Tibial artery (tissue), 4 donors: Measurements from ENCODE around the gene PLXNB1.

Source experiments
- DNase-seq, 2 donors: peaks; one replicate each; pipeline ENCODE4 v3.0.0-alpha.2; 2019
- H3K27ac ChIP-seq, 2 donors: fragments of 200-600 bp; sonication (generic) in 1 of 2; 1 replicate in 1 of 2; 2 replicates in 1 of 2; pipeline ENCODE4 v1.5.1; 2018 to 2019; ENCODE audit warnings: mild to moderate bottlenecking in 1 of 2
- H3K27me3 ChIP-seq, 2 donors: fragments of 200-600 bp; sonication (generic) in 1 of 2; one replicate each; pipeline versions ENCODE4 v1.5.1 to v1.6.0; 2016 to 2019
- H3K36me3 ChIP-seq, 3 donors: fragments of 200-600 bp; sonication (generic) in 2 of 3; one replicate each; pipeline ENCODE4 v1.5.1; 2016 to 2019; ENCODE audit warnings: mild to moderate bottlenecking in 2 of 3
- H3K4me1 ChIP-seq, 4 donors: fragments of 200-600 bp; sonication (generic) in 2 of 4; 1 replicate in 3 of 4; 2 replicates in 1 of 4; pipeline ENCODE4 v1.5.1; 2016 to 2019
- H3K4me3 ChIP-seq, 2 donors: fragments of 200-600 bp; sonication (generic) in 1 of 2; 1 replicate in 1 of 2; 2 replicates in 1 of 2; pipeline ENCODE4 v1.5.1; 2018 to 2019; ENCODE audit warnings: mild to moderate bottlenecking in 2 of 2
- H3K9me3 ChIP-seq, 3 donors: fragments of 200-600 bp; sonication (generic) in 1 of 3; one replicate each; pipeline ENCODE4 v1.5.1; 2016 to 2019
- CTCF ChIP-seq, 2 experiments: fragments of 200-600 bp in 1 of 2; fragments of 450-650 bp in 1 of 2; IDR thresholded peaks; one replicate each; pipeline ENCODE4 v1.5.1; 2017 to 2019; ENCODE audit warnings: antibody characterized with exemption in 2 of 2, mild to moderate bottlenecking in 1 of 2, moderate library complexity in 1 of 2
- intact Hi-C: fragments of 100-400 bp; cut with DNase I; formaldehyde crosslinking; loops from one replicate; pipeline ENCODE4 v1.15.0; 2023; ENCODE audit warnings: low total_unique reads

PLXNB1 gene

GRCh38 chr3:48395714-48396113 is 34.2 kb downstream of the PLXNB1 start:
- Histone ChIP-seq H3K4me1 (peaks cover 0 to 3% (median under 1%) of the 10 kb centered on the region in 4 donors), H3K36me3 (no peaks in the 10 kb centered on the region), H3K9me3 (no peaks in the 10 kb centered on the region), H3K27me3 (peaks cover 0 to 17% of the 10 kb centered on the region in 2 donors), H3K27ac (no peak overlapping the region), H3K4me3 (no peak overlapping the region)
- intact Hi-C loops: loop anchor here (5.0 to 10.0 kb wide), 2 partner anchors 118 to 149 kb away; no protein-coding TSS in a partner anchor
- no peak for TF ChIP-seq CTCF (IDR thresholded peaks at IDR 0.05)
- no peak for DNase-seq

- intact Hi-C loops: loop anchor here (10.0 kb wide), 1 partner anchor 150 kb away; no protein-coding TSS in a partner anchor
- TF ChIP-seq CTCF (IDR thresholded peaks at IDR 0.05): no peak
- H3K27me3 ChIP-seq: peaks cover 0 to 20% of the 10 kb centered on the region in 2 donors
- H3K27ac ChIP-seq: no peak overlapping the region
- H3K36me3 ChIP-seq: no peaks in the 10 kb centered on the region
- H3K9me3 ChIP-seq: no peaks in the 10 kb centered on the region
- H3K4me1 ChIP-seq: no peaks in the 10 kb centered on the region
- no peak for DNase-seq
- H3K4me3 ChIP-seq: no peak overlapping the region
Observed at GRCh38 chr3:48394391-48394790, 35.5 kb downstream of the PLXNB1 start.

GRCh38 chr3:48388966-48389365 is 40.9 kb downstream of the PLXNB1 start:
- Histone ChIP-seq H3K4me1 (no peaks in the 10 kb centered on the region), H3K36me3 (no peaks in the 10 kb centered on the region), H3K27me3 (peaks cover 0 to 15% of the 10 kb centered on the region in 2 donors), H3K4me3 (no peak overlapping the region), H3K27ac (no peak overlapping the region), H3K9me3 (no peaks in the 10 kb centered on the region)
- TF ChIP-seq CTCF (IDR thresholded peaks at IDR 0.05): no peak
- intact Hi-C loops: no loop called here
- DNase-seq: no peak

- H3K27me3 ChIP-seq: peaks cover 0 to 7% of the 10 kb centered on the region in 2 donors
- H3K27ac ChIP-seq: no peak overlapping the region
- H3K36me3 ChIP-seq: no peaks in the 10 kb centered on the region
- no peak for TF ChIP-seq CTCF (IDR thresholded peaks at IDR 0.05)
- intact Hi-C loops: no loop called here
- H3K4me3 ChIP-seq: no peak overlapping the region
- DNase-seq: no peak
- no peaks in the 10 kb centered on the region for H3K4me1 ChIP-seq
- H3K9me3 ChIP-seq: no peaks in the 10 kb centered on the region
Observed at GRCh38 chr3:48387634-48388033, 42.3 kb downstream of the PLXNB1 start.

- no peaks in the 10 kb centered on the region for H3K9me3 ChIP-seq
- no peaks in the 10 kb centered on the region for H3K4me1 ChIP-seq
- intact Hi-C loops: no loop called here
- no peak for DNase-seq
- no peaks in the 10 kb centered on the region for H3K36me3 ChIP-seq
- H3K4me3 ChIP-seq: no peak overlapping the region
- no peaks in the 10 kb centered on the region for H3K27me3 ChIP-seq
- H3K27ac ChIP-seq: no peak overlapping the region
- no peak for TF ChIP-seq CTCF (IDR thresholded peaks at IDR 0.05)
Observed at GRCh38 chr3:48372862-48373435, 56.9 kb downstream of the PLXNB1 start.

GRCh38 chr3:48372377-48372770 is 57.5 kb downstream of the PLXNB1 start:
- TF ChIP-seq CTCF (IDR thresholded peaks at IDR 0.05): no peak
- intact Hi-C loops: no loop called here
- Histone ChIP-seq H3K27ac (no peak overlapping the region), H3K4me3 (no peak overlapping the region), H3K4me1 (no peaks in the 10 kb centered on the region), H3K36me3 (no peaks in the 10 kb centered on the region), H3K27me3 (no peaks in the 10 kb centered on the region), H3K9me3 (no peaks in the 10 kb centered on the region)
- no peak for DNase-seq
